Vagina (tissue), 2 donors: ENCODE measurements around the gene SRL.

Experiments
- CTCF ChIP-seq, 3 experiments: fragments of 450-650 bp in 2 of 3; fragments of 200-600 bp in 1 of 3; sonication (generic) in 1 of 3; IDR thresholded peaks; one replicate each; pipeline ENCODE4 v1.5.1; 2017 to 2019; ENCODE audit warnings: antibody characterized with exemption in 3 of 3, mild to moderate bottlenecking in 2 of 3, moderate library complexity in 2 of 3
- POLR2A ChIP-seq, 2 donors: fragments of 450-650 bp; IDR thresholded peaks; one replicate each; pipeline ENCODE4 v1.6.1; 2017; ENCODE audit warnings: antibody characterized with exemption in 2 of 2, mild to moderate bottlenecking in 2 of 2, moderate library complexity in 2 of 2
- POLR2AphosphoS5 ChIP-seq, 2 donors: sonication (generic); formaldehyde crosslinking; IDR thresholded peaks; one replicate each; pipeline ENCODE4 v1.9.0; 2017; ENCODE audit warnings: antibody characterized with exemption in 2 of 2, mild to moderate bottlenecking in 2 of 2, low read depth in 1 of 2; ENCODE audit not compliant: insufficient read depth in 1 of 2

DNA sequence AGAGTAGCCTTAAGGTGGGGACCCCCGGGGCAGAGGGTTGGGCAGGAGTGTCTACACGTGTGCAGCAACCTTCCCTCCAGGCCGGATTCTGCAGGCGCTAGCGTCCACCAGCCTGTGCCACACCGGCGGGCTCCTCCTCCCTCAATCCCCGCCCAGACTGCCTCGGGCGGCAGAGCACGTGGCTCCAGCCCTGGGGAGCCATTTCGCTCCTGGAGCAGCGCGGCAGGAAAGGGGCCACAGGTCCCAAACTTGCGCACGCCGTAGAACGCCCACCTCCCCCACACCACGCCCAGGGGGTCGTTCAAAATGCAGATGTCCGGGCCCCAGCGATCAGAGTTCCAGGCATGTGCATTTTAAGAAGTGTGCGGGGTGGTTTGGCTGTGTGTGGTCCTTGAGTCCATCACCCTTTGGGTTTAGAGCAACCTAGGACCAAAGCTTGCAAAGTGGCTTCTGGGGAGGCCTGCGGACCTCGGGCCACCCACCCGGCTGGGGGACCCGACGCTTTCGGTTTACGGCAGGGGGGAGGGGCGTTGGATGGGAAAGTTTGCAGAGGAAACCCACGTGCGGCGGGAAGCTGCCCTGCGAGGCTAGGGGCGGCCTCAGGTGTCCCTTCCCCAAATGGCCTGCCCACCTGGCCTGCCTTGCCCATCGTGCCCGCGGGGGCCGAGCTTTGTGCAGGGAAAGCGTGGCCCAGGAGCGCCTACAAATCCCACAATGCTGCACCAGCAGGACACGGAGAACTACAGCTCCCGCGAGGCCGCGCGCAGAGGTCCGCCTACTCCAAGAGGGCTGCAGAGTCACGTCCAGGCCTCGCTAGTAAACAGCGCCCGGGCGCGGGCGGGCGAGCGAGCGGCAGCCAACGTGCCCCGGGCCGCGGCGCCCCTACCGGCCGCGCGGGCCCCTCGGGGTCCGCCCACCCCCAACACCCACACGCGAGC lies 29.6 kb upstream of the SRL start:
- peak in 1 of 2 donors; percentile 49 for TF ChIP-seq POLR2A (IDR thresholded peaks at IDR 0.05)
- no peak for TF ChIP-seq CTCF (IDR thresholded peaks at IDR 0.05)
- peak; percentile 72 to 73 for TF ChIP-seq POLR2AphosphoS5 (IDR thresholded peaks at IDR 0.05; ENCODE audit: insufficient read depth in 1 of 2, low read depth in 1 of 2)
